ENCODE results near the gene PROSER2.

The PROSER2 gene

GRCh38 chr10:11805792-11806191 lies 17.4 kb upstream of the PROSER2 start:
- DNase-seq: no peak

- DNase-seq: no peak
Observed at GRCh38 chr10:11806706-11807105, 16.4 kb upstream of the PROSER2 start.

DNA sequence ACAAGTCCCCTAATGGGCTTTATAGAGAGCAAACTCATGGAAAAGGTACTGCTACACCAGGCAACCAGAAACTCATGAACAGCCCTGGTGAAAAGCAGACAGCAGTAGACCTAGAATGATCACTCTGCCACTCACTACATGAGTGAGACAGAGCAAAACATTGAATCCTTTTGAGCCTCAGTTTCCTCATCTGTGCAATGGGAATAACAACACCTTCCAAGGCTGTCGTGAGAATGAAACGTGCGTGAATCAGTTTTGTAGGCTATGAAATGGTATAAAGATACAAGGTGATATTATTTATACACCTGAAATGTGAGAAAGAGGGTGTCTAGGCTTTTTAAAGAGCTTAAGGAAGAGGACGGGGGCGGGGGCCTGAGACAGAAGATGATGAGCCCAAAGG lies 14.3 kb upstream of the PROSER2 start:
- DNase-seq: no peak

DNA sequence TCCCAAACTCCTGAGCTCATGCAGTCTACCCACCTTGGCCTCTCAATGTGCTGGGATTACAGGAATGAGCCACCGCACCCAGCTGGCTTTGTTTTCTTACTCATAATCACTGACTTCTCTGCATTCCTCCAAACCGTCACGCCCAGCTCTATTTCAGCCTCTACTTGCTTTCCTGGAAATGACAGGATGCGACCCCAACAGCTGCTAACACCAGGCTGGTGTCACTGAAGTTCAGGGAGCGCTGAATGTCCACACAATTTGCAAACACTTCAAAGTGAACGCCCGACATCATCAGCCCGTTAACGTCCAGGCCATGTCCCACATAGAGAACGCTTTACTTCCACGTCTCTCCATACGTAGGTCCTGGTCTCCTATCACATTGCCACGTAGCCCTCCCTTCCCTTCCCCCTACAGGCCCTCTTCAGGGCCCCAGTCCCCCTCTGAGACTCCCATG lies 12.8 kb upstream of the PROSER2 start:
- no peak for DNase-seq

DNA sequence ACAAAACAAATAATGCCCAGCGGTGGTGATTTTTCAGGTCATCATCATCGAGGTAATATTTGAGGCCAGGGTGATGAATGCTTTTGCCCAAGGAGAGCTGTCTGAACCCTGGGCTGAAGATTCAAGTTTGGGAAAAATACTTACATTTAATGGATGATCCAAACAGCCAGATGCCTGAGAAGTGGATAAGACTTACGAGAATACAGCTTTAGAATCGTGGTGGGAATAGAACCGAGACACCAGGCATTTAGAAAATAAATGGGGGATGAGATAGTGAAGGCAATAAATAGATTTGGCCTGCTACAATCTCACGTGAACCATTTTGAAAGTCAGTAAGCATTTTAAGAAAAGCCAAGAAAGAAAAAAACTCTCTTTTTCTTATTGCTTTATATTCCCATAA lies 12.2 kb upstream of the PROSER2 start:
- DNase-seq: no peak

GRCh38 chr10:11813177-11813576 lies 10.0 kb upstream of the PROSER2 start:
- DNase-seq: no peak

DNA sequence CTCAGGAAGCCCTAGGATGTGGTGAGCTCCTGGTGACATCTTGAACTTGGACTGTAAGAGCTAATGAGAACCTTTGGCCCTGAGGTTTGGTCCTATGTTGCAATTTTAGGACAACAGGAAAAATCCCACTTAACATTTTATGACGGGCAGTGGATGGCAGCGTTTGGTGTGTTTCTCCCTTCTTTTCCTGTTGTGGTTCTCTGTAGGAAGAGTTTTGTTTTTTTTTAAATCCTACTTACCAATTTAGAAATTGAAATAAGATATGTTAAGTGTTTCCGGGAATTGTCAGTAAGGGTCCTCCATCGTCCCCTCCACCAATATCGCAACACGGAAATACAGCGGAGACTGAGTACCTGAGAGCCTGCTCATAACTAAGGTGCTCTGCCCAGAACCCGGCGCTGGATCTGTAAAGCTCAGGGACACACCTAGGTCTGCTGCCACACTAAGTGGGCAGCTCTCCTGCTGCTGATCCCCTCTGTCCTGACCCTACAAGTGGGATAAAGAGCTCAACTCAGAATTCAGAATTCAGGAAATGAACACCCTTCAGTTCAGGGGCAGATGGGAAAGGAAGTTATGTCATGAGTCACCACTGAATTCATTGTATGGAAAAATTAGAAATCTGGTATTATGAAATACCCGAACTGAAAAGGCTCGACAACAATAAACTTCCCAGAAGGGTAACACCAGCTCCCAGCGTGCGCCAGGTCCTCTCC lies 9.1 kb upstream of the PROSER2 start:
- DNase-seq: no peak

GRCh38 chr10:11819027-11819426 lies 4.1 kb upstream of the PROSER2 start:
- no peak for DNase-seq

GRCh38 chr10:11822026-11822756 lies 965 bp upstream of the PROSER2 start:
- no peak for DNase-seq

DNA sequence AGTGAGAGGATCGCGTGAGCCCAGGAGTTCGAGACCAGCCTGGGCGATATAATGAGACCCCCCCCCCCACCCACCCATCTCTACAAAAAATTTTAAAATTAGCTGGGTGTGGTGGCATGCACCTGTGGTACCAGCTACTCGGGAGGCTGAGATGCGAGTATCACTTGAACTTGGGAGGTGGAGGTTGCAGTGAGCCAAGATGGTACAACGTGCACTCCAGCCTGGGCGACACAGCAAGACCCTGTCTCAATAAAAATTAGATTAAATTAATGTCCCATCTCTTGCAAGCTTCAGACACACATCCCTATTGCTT lies 391 bp upstream of the PROSER2 start:
- DNase-seq: no peak

- DNase-seq: no peak
Observed at GRCh38 chr10:11823989-11824346, 812 bp downstream of the PROSER2 start.

GRCh38 chr10:11824376-11824775 lies 1.2 kb downstream of the PROSER2 start:
- DNase-seq: no peak

GRCh38 chr10:11824825-11825224 lies 1.7 kb downstream of the PROSER2 start:
- no peak for DNase-seq

- DNase-seq: no peak
Observed at GRCh38 chr10:11825796-11826414, 2.7 kb downstream of the PROSER2 start.

DNA sequence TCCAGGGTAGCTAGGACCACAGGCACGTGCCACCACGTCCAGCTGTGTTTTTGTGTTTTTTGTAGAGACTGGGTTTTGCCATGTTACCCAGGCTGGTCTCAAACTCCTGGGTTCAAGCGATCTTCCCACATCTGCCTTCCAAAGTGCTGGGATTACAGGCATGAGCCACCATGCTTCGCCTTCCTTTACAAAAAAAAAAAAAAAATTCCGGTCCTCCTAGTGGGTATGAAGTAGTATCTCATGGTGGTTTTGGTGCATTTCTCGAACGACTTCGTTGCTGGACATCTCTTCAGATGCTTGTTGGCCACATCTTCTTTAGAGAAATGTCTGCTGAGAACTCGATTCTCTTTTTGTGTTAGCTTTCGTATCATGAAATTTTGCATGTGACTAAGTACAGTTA lies 3.9 kb downstream of the PROSER2 start:
- no peak for DNase-seq

DNA sequence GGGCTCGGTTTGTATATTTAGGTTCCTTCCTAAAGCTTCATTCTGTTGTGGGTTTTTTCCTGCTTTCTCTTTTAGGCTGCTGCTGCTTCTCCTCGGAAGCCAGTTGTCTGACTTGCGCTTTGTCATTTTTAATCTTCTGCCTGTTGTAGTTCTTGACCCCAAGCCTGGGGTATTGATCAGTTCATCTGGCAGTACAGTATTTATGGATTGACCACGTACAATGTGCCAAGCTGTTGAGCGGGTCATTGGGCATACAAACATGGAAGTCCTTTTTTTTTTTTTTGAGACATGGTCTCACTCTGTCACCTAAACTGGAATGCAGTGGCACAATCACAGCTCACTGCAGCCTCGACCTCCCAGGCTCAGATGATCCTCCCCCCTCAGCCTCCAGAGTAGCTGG lies 4.3 kb downstream of the PROSER2 start:
- DNase-seq: no peak

DNA sequence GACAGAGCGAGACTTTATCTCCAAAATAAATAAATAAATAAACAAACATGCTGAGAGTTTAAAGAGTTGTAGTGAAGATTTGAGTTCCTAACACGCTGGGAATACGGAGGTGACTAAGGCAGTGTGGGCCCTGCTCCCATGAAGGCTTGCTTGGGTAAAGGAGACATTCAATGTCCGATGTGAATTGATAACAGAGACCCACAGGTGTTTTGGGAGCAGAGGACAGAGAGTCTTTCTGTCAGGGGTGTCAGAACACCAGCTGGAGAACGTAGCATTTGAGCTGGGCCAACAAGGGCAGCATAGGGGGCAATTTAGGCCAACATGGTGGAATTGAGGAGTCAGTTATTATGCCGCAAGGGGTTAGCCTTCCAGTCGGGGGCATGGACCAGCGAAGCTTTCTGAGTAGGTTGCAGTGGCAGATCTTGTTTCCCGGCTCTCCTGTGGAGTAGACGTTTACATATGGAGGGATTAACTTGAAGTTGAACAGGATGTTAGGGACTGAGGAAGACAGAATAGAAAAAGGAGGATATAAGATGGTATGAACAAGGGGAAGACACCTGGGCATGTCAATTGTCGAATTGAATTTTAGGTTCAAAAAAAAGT lies 5.6 kb downstream of the PROSER2 start:
- no peak for DNase-seq

DNA sequence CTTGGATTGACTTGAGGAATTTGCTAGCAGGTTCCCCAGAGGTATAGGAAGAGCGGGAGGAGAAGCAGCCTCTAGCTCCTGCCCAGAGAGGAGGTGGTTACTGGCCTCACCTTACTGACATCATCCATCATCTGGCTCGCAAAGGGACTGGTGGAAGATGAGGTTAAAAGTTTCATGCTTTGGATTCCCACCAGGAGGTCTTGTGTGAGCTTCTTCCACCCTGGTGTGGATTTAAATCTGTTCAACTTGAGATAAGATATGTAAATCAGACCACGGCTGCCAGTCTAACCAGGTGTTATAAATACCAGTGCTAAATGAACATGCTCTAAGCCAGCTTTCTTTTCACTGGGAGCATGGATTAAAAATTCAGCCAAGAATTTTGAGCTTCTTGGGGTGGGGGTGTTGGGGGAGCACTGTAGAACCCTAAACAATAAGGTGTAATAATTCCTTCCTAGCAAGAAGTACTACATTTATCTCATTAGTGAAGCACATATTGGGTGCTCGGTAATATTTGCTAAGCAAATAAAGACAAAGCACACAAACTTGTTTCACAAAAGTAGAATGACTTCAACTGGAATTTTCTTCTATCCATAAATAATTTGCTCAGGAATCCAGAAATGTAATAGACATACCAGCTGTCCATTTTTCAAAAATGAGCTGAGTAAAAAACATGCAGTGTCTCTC lies 7.8 kb downstream of the PROSER2 start:
- no peak for DNase-seq

- no peak for DNase-seq
Observed at GRCh38 chr10:11831520-11831951, 8.4 kb downstream of the PROSER2 start.

DNA sequence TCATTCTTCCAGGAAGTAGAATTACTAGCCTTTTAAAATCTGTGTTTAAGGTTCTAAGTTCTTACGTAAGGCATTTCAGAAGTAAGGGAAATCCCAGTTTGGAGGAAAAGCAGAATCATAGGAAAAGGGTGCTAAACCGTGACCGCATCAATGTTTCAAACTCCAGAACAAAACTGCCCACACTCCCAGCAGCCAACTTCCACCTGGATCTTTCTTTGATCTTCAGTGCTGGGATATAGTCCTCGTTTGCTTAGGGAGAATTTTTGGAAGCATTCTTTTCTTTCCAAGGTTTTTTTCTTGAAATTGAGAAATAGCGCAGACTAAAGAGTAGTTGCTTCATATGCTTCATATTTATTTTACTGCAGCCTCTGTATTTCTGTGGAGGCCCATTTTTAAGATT lies 8.9 kb downstream of the PROSER2 start:
- no peak for DNase-seq

DNA sequence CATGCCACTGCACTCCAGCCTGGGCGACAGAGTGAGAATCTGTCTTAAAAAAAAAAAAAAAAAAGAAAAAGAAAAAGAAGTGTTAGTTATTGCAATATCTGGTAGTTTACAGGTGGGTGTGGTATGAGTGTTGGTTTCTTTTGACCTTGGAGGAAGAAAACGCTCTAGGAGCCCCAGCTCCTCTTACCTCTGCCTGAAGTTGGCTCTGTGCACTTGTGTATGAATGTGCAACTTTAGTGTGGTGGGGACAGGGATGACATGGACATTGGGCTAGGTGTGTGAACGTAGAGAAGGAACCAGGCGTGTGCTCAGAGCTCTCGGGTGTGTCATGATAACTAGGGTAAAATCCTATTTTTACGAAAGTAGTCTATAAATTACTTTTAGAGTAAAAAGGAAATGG lies 11.9 kb downstream of the PROSER2 start:
- DNase-seq: no peak

GRCh38 chr10:11835704-11836103 lies 12.5 kb downstream of the PROSER2 start:
- DNase-seq: no peak
